Heart left ventricle (tissue), 16 donors: Measurements from ENCODE around the gene OPCML. TPM values are rescaled to one million over a fixed set of nuclear protein-coding genes. Genes with fewer than 3 reads are reported as not detected.

Experiments used
- ATAC-seq, 4 donors: fragments of 200-7000 bp; cut with Tn5 transposase; one replicate each; pipeline ENCODE4 v1.9.1; 2020 to 2022; ENCODE audit warnings: moderate library complexity in 4 of 4, mild to moderate bottlenecking in 3 of 4, moderate number of reproducible peaks in 1 of 4
- DNase-seq, 5 donors: peaks; one replicate each; pipeline ENCODE4 v3.0.0-alpha.2; 2020
- H3K27ac ChIP-seq, 12 donors: fragments of 200-600 bp; sonication (generic) in 4 of 12; one replicate each; pipeline versions ENCODE4 v1.5.0 to v1.8.0; 2016 to 2022; ENCODE audit warnings: mild to moderate bottlenecking in 2 of 12
- H3K27me3 ChIP-seq, 9 donors: fragments of 200-600 bp; sonication (generic) in 2 of 9; one replicate each; pipeline versions ENCODE4 v1.5.1 to v1.8.0; 2016 to 2022; ENCODE audit warnings: mild to moderate bottlenecking in 3 of 9
- H3K36me3 ChIP-seq, 9 donors: fragments of 200-600 bp; sonication (generic) in 2 of 9; one replicate each; pipeline versions ENCODE4 v1.5.0 to v1.8.0; 2018 to 2022; ENCODE audit warnings: mild to moderate bottlenecking in 2 of 9
- H3K4me1 ChIP-seq, 12 donors: fragments of 200-600 bp; sonication (generic) in 4 of 12; one replicate each; pipeline versions ENCODE4 v1.5.0 to v1.8.0; 2016 to 2022; ENCODE audit warnings: mild to moderate bottlenecking in 3 of 12
- H3K4me3 ChIP-seq, 12 donors: fragments of 200-600 bp; sonication (generic) in 4 of 12; one replicate each; pipeline versions ENCODE4 v1.5.0 to v1.8.0; 2017 to 2022; ENCODE audit warnings: mild to moderate bottlenecking in 9 of 12, moderate library complexity in 4 of 12
- H3K9me3 ChIP-seq, 12 donors: fragments of 200-600 bp; sonication (generic) in 4 of 12; one replicate each; pipeline versions ENCODE4 v1.5.0 to v1.8.0; 2016 to 2022; ENCODE audit warnings: mild to moderate bottlenecking in 1 of 12
- POLR2A ChIP-seq, 2 donors: fragments of 450-650 bp; IDR thresholded peaks; one replicate each; pipeline ENCODE4 v1.6.1; 2017; ENCODE audit warnings: antibody characterized with exemption in 2 of 2, mild to moderate bottlenecking in 2 of 2, moderate library complexity in 2 of 2
- WGBS, 4 donors: extraction: QIAGEN DNeasy Blood & Tissue Kit in 2 of 4; methylation state at CpG; one replicate each; pipeline versions ENCODE4 v1.1.5 to v1.1.7; 2013 to 2018; 5-methylcytosine and 5-hydroxymethylcytosine counted together
- intact Hi-C, 10 donors: fragments of 100-400 bp; cut with DNase I; formaldehyde crosslinking; loops; one replicate each; pipeline versions ENCODE4 v1.11.1 to v1.14.2; 2022
- polyA plus RNA-seq, 2 donors: library from polyadenylated mRNA; stranded (reverse); fragments of 200-250 nt; gene quantifications; one replicate each; pipeline ENCODE4 v1.2.3, GENCODE V29; 2013
- total RNA-seq, 9 donors: library from RNA; depleted of rRNA in 2 of 9; stranded (reverse); fragments of >200 nt in 2 of 9; fragmentation: NEBNext Ultra II Directional in 3 of 9; extraction: Animal tissue kit (Norgen Biotek cat#: 25700) in 3 of 9; gene quantifications; one replicate each; pipeline versions ENCODE4 v1.1.0 to v1.2.4, GENCODE V29; 2016 to 2023
- TF ChIP-seq, protein P1 (sequence below), 12 donors: fragments of 200-600 bp; sonication (generic) in 4 of 12; IDR thresholded peaks; one replicate each; pipeline versions ENCODE4 v1.5.0 to v1.8.0; 2018 to 2022; ENCODE audit warnings: antibody characterized with exemption in 12 of 12, mild to moderate bottlenecking in 5 of 12
- donor health status: ischemic (EF 13 %, LVEDD 7.1; RV severe dilation, severe dysfunction).
- donor health status: healthy with polysubstance abuse.
- donor health status: DM: no; HTN: yes; CAD: no.
- donor health status: DM: no; HTN: no; CAD: no.
- donor health status: ischemic (EF 25% LVEDD 6.9; RV normal size, moderate dysfunction).
- donor health status: ischemic (EF 25% LVEDD 5.7; RV mildly dilated, moderate dysfunction).
- donor health status: healthy.
- donor health status: DM: yes; HTN: yes; CAD: no.
- donor health status: ischemic (EF 35%, LVEDD 5.7; RV mildly dilated, moderate dysfunction).
- donor health status: nonischemic (EF 11% LVEDD 7.7; RV severe dilation, severe dysfunction).
- donor health status: DM: yes; HTN: yes; CAD: no.
- donor health status: PGD.
- donor health status: ischemic (EF 29% LVEDD 5.4; RV normal size, mild dysfunction).
- donor health status: nonischemic (EF 23%, LVEDD 6.1; RV moderate dilation, normal function).

The OPCML gene
- total and polyA plus RNA-seq, 11 donors, result 0.04 to 1.3 (median 0.23) TPM; not detected in 3

DNA sequence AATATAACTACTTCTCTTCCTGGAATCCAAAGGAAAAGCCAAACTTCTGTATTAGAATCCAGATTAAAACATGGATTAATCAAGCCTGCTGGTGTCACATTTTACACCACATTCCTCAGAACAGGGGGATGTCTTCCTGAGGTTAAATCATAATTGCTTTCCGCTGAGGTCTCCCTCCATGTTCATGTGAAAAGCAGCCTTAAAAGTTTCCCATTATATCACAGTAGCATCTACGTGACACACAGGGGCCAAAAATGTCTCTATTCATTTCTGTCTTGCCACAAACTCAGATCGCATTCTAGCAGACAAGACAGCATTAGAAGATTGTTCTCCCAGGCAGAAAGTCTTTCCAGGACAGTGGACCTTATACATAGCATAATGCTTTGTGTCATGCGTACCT, 788.7 kb downstream of the OPCML start:
- ATAC-seq (no peak), DNase-seq (no peak)
- H3K27me3 ChIP-seq, result peaks cover 0 to 10% (median 0%) of the 10 kb centered on the region in 9 donors
- no peaks in the 10 kb centered on the region for H3K36me3 ChIP-seq
- 86 to 91% (median 90%) methylated on average over 4 of the region's 4 CpGs for WGBS, 4 donors
- peaks cover 0 to 8% (median 0%) of the 10 kb centered on the region in 12 donors for H3K9me3 ChIP-seq
- H3K4me1 ChIP-seq, result no peaks in the 10 kb centered on the region
- no peak overlapping the region for H3K4me3 ChIP-seq
- no peak overlapping the region for H3K27ac ChIP-seq
- intact Hi-C loops, result no loop called here
- TF ChIP-seq, protein P1, sequence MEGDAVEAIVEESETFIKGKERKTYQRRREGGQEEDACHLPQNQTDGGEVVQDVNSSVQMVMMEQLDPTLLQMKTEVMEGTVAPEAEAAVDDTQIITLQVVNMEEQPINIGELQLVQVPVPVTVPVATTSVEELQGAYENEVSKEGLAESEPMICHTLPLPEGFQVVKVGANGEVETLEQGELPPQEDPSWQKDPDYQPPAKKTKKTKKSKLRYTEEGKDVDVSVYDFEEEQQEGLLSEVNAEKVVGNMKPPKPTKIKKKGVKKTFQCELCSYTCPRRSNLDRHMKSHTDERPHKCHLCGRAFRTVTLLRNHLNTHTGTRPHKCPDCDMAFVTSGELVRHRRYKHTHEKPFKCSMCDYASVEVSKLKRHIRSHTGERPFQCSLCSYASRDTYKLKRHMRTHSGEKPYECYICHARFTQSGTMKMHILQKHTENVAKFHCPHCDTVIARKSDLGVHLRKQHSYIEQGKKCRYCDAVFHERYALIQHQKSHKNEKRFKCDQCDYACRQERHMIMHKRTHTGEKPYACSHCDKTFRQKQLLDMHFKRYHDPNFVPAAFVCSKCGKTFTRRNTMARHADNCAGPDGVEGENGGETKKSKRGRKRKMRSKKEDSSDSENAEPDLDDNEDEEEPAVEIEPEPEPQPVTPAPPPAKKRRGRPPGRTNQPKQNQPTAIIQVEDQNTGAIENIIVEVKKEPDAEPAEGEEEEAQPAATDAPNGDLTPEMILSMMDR (IDR thresholded peaks at IDR 0.05), result no peak
- no peak for TF ChIP-seq POLR2A (IDR thresholded peaks at IDR 0.05)

DNA sequence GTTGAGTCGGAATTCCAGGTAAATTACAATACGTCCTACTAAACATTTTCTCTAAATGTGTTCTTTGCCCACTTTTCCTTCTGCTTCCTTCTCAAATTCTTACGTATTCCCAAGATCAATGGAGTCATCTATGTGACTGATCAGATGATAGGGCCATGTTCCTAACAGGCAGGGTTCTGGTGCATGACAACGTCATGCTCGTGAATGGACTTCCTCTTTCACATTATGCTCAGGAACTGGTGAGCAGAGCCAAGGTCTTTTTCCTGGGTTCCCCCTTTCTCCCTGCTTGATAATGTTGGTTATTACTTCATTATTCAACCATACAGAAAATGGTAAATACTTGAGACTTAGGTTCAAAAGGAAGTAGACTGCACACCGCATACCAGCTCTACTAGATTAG, 789.4 kb downstream of the OPCML start:
- WGBS, 4 donors, result 72 to 77% (median 74%) methylated on average over 6 of the region's 6 CpGs
- intact Hi-C loops, result no loop called here
- Histone ChIP-seq H3K4me3 (no peak overlapping the region), H3K4me1 (no peaks in the 10 kb centered on the region), H3K27ac (no peak overlapping the region), H3K9me3 (peaks cover 0 to 10% (median 0%) of the 10 kb centered on the region in 12 donors), H3K27me3 (peaks cover 0 to 10% (median 0%) of the 10 kb centered on the region in 9 donors), H3K36me3 (no peaks in the 10 kb centered on the region)
- no peak for TF ChIP-seq POLR2A (IDR thresholded peaks at IDR 0.05)
- DNase-seq (no peak), ATAC-seq (no peak)

DNA sequence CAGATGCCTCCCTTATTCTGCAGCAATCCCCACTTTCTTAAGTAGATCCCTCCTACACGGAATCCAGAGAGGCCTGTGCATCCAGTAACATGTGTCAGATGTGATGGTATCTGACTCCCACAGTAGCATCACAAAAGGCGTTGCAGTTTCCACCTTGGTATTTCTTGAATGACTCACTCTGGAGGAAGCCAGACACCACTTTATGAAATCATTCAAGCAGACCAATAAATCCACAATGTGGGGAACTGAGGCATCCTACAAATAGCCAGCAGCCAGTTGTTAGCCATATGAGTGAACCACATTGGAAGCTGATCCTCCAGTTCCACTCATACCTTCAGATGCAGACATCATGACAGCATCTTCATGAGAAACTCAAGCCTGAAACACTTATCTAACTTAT, 798.1 kb downstream of the OPCML start:
- no peak for TF ChIP-seq POLR2A (IDR thresholded peaks at IDR 0.05)
- TF ChIP-seq, protein P1 (IDR thresholded peaks at IDR 0.05), result no peak
- no peak for ATAC-seq
- intact Hi-C loops, result no loop called here
- Histone ChIP-seq H3K36me3 (no peaks in the 10 kb centered on the region), H3K4me3 (no peak overlapping the region), H3K27ac (no peak overlapping the region), H3K9me3 (peaks cover 0 to 8% (median 0%) of the 10 kb centered on the region in 12 donors), H3K27me3 (no peaks in the 10 kb centered on the region), H3K4me1 (no peaks in the 10 kb centered on the region)
- WGBS, 4 donors, result 61 to 75% (median 65%) methylated on average over 2 of the region's 2 CpGs
- no peak for DNase-seq

DNA sequence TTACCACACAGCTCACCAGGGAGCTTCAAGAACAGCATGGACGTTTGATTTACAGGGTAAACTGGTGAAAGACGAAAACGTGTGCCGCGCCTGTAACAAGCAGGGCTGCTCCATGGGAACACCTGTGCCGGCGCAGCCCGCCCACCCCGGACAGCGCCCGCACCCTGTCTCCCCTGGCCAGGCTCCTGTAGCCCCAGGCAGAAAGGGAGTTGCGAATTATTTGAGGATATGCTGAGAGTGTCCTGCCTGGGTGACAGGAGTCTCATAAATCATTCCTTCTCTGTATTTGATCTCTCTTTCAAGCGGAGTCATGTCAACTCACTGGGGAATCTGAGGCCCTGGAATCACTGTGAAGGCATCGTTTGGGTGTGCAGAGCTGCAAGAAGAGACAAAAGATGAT, 804.3 kb downstream of the OPCML start:
- no peak overlapping the region for H3K27ac ChIP-seq
- no peaks in the 10 kb centered on the region for H3K9me3 ChIP-seq
- ATAC-seq (no peak), DNase-seq (no peak)
- H3K4me1 ChIP-seq, result no peaks in the 10 kb centered on the region
- intact Hi-C loops, result no loop called here
- H3K27me3 ChIP-seq, result no peaks in the 10 kb centered on the region
- 86 to 92% (median 90%) methylated on average over 14 of the region's 14 CpGs for WGBS, 4 donors
- TF ChIP-seq, protein P1 (IDR thresholded peaks at IDR 0.05), result no peak
- no peak for TF ChIP-seq POLR2A (IDR thresholded peaks at IDR 0.05)
- no peaks in the 10 kb centered on the region for H3K36me3 ChIP-seq
- no peak overlapping the region for H3K4me3 ChIP-seq

DNA sequence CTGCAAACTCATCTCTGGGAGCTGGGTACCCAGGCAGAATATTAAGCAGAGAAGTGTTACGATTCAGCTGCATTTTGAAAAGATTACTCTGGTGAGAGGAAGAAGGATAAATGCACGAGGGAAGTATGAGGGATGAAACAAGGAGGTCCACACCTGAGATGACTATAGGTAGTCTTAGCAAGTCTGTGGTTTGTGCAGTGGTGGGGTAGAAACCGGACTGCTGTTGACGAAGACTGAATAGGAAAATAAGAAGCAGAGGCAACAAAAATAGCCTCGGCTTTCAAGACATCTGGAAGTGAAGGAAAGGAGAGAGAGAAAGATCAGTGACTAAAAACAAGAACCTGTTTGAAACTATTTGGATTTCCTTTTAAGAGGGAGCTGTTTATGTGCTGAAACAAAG, 810.8 kb downstream of the OPCML start:
- H3K27me3 ChIP-seq, result no peaks in the 10 kb centered on the region
- H3K9me3 ChIP-seq, result no peaks in the 10 kb centered on the region
- no peak overlapping the region for H3K4me3 ChIP-seq
- WGBS, 4 donors, result 77 to 87% (median 80%) methylated on average over 5 of the region's 5 CpGs
- ATAC-seq, result no peak
- DNase-seq, result no peak
- H3K27ac ChIP-seq, result no peak overlapping the region
- H3K36me3 ChIP-seq, result no peaks in the 10 kb centered on the region
- intact Hi-C loops, result no loop called here
- peaks cover 0 to 4% (median 0%) of the 10 kb centered on the region in 12 donors for H3K4me1 ChIP-seq
- TF ChIP-seq POLR2A (IDR thresholded peaks at IDR 0.05), result no peak
- TF ChIP-seq, protein P1 (IDR thresholded peaks at IDR 0.05), result no peak
